ENCODE measurements around the gene CALHM3.
"Not testable (repeated sequence)": the region's sequence is repeated elsewhere in the genome, so short reads cannot be mapped to it uniquely, and the experiment has no call there.

The CALHM3 gene

GRCh38 chr10:103479135-103479534, at the start of gene CALHM3:
TSS of gene CALHM3 (minus strand) at chr10:103479240. CDS start at chr10:103479032, 208 bp downstream.
- DNase-seq: no peak

- no peak for DNase-seq
Measured at GRCh38 chr10:103528549-103528948, 49.5 kb upstream of the CALHM3 start.

GRCh38 chr10:103527476-103527875, 48.4 kb upstream of the CALHM3 start:
- DNase-seq: not testable (repeated sequence)

- no peak for DNase-seq
Measured at GRCh38 chr10:103525901-103526300, 46.9 kb upstream of the CALHM3 start.

- no peak for DNase-seq
Measured at GRCh38 chr10:103523683-103524082, 44.6 kb upstream of the CALHM3 start.

GRCh38 chr10:103522006-103522405, 43.0 kb upstream of the CALHM3 start:
- not testable (repeated sequence) for DNase-seq

- no peak for DNase-seq
Measured at GRCh38 chr10:103519798-103520197, 40.8 kb upstream of the CALHM3 start.

- DNase-seq: no peak
Measured at GRCh38 chr10:103517234-103518085, 38.4 kb upstream of the CALHM3 start.

- DNase-seq: no peak
Measured at GRCh38 chr10:103514244-103514643, 35.2 kb upstream of the CALHM3 start.

GRCh38 chr10:103513380-103514060, 34.5 kb upstream of the CALHM3 start:
- DNase-seq: no peak

- DNase-seq: no peak
Measured at GRCh38 chr10:103512591-103513379, 33.7 kb upstream of the CALHM3 start.

GRCh38 chr10:103512166-103512565, 33.1 kb upstream of the CALHM3 start:
- DNase-seq: no peak

GRCh38 chr10:103510791-103511752, 32.0 kb upstream of the CALHM3 start:
- no peak for DNase-seq

- DNase-seq: no peak
Measured at GRCh38 chr10:103510046-103510685, 31.1 kb upstream of the CALHM3 start.

GRCh38 chr10:103507235-103508191, 28.5 kb upstream of the CALHM3 start:
- no peak for DNase-seq

GRCh38 chr10:103506061-103506460, 27.0 kb upstream of the CALHM3 start:
- no peak for DNase-seq

- DNase-seq: no peak
Measured at GRCh38 chr10:103504181-103504783, 25.2 kb upstream of the CALHM3 start.

- not testable (repeated sequence) for DNase-seq
Measured at GRCh38 chr10:103503777-103504176, 24.7 kb upstream of the CALHM3 start.

GRCh38 chr10:103502849-103503660, 24.0 kb upstream of the CALHM3 start:
- no peak for DNase-seq
